ENCODE measurements around the gene TBC1D32.
"Not testable (repeated sequence)": the region's sequence is repeated elsewhere in the genome, so short reads cannot be mapped to it uniquely, and the experiment has no call there.

The TBC1D32 gene

GRCh38 chr6:121043211-121043610 is 291.1 kb downstream of the TBC1D32 start:
- intact Hi-C loops (cut with DNase I); DNase-seq: not testable (repeated sequence)

GRCh38 chr6:121042766-121043165 is 291.5 kb downstream of the TBC1D32 start:
- peak in 6 of 42 donors; percentile 4 to 17 (median 8) for DNase-seq
- intact Hi-C loops (cut with DNase I) = no loop called here

GRCh38 chr6:121040831-121041230 is 293.4 kb downstream of the TBC1D32 start:
- DNase-seq = no peak
- intact Hi-C loops (cut with DNase I) = no loop called here

GRCh38 chr6:121033091-121033490 is 301.2 kb downstream of the TBC1D32 start:
- no peak for DNase-seq
- intact Hi-C loops (cut with DNase I) = no loop called here

GRCh38 chr6:121032268-121033006 is 301.8 kb downstream of the TBC1D32 start:
- no peak for DNase-seq
- intact Hi-C loops (cut with DNase I) = no loop called here

Data from head of caudate nucleus (tissue), 42 donors.